Hepatocyte (in vitro differentiated cells): Measurements from ENCODE around the gene LSM12. TPM values are rescaled to one million over a fixed set of nuclear protein-coding genes. Genes with fewer than 3 reads are reported as not detected.

Experiments
- DNase-seq: peaks from one replicate; pipeline ENCODE4 v3.0.0-alpha.2; 2016; ENCODE audit warnings: low spot score
- H2AFZ ChIP-seq: fragments of 200-600 bp; sonication (generic); 2 replicates; pipeline ENCODE4 v1.6.0; 2016; ENCODE audit warnings: antibody characterized with exemption, mild to moderate bottlenecking
- H3K27ac ChIP-seq: fragments of 200-600 bp; sonication (generic); 2 replicates; pipeline ENCODE4 v1.5.1; 2016; ENCODE audit warnings: mild to moderate bottlenecking
- H3K27me3 ChIP-seq: fragments of 200-600 bp; sonication (generic); 2 replicates; pipeline ENCODE4 v1.6.1; 2016
- H3K36me3 ChIP-seq: fragments of 200-600 bp; sonication (generic); replicated peaks from 2 replicates; pipeline ENCODE4 v1.5.1; 2016; ENCODE audit warnings: low read depth; ENCODE audit not compliant: insufficient read depth
- H3K4me1 ChIP-seq: fragments of 200-600 bp; sonication (generic); 2 replicates; pipeline ENCODE4 v1.5.1; 2016; ENCODE audit warnings: mild to moderate bottlenecking, moderate library complexity; ENCODE audit not compliant: insufficient read depth
- H3K4me2 ChIP-seq: fragments of 200-600 bp; sonication (generic); 2 replicates; pipeline ENCODE4 v1.6.0; 2016
- H3K4me3 ChIP-seq: fragments of 200-600 bp; sonication (generic); 2 replicates; pipeline ENCODE4 v1.5.1; 2016; ENCODE audit warnings: mild to moderate bottlenecking
- H3K79me2 ChIP-seq: fragments of 200-600 bp; sonication (generic); 2 replicates; pipeline ENCODE4 v1.6.0; 2017; ENCODE audit warnings: mild to moderate bottlenecking
- H3K9me2 ChIP-seq: fragments of 200-600 bp; sonication (generic); replicated peaks from 2 replicates; pipeline ENCODE4 v1.6.0; 2017; ENCODE audit warnings: mild to moderate bottlenecking; ENCODE audit not compliant: insufficient read depth
- H3K9me3 ChIP-seq: fragments of 200-600 bp; sonication (generic); 2 replicates; pipeline ENCODE4 v1.5.1; 2016; ENCODE audit warnings: low read depth, mild to moderate bottlenecking
- H4K20me1 ChIP-seq: fragments of 200-600 bp; sonication (generic); 2 replicates; pipeline ENCODE4 v1.6.0; 2016; ENCODE audit warnings: mild to moderate bottlenecking; ENCODE audit not compliant: insufficient read depth, poor library complexity, severe bottlenecking
- CTCF ChIP-seq: fragments of 200-600 bp; sonication (generic); IDR thresholded peaks from 2 replicates; pipeline ENCODE4 v1.5.1; 2016; ENCODE audit warnings: antibody characterized with exemption, mild to moderate bottlenecking; ENCODE audit not compliant: poor library complexity
- EZH2 ChIP-seq: fragments of 200-600 bp; sonication (generic); IDR thresholded peaks from 2 replicates; pipeline ENCODE4 v1.6.1; 2016; ENCODE audit warnings: antibody characterized with exemption, mild to moderate bottlenecking, borderline replicate concordance
- EZH2phosphoT487 ChIP-seq: fragments of 200-600 bp; sonication (generic); IDR thresholded peaks from one replicate; pipeline ENCODE4 v1.6.1; 2018; ENCODE audit warnings: antibody characterized with exemption, mild to moderate bottlenecking, low read depth, moderate library complexity; ENCODE audit not compliant: unreplicated experiment, severe bottlenecking
- WGBS: methylation state at CpG from one replicate; pipeline ENCODE4 v1.1.6; 2016; ENCODE audit warnings: low lambda C conversion rate; ENCODE audit errors: missing lambda C conversion rate; 5-methylcytosine and 5-hydroxymethylcytosine counted together
- polyA plus RNA-seq: library from polyadenylated mRNA; unstranded; fragments of >200 nt; fragmentation: Nextera tagmentation; extraction: Ambion mirVana; gene quantifications from 2 replicates; pipeline ENCODE4 v1.2.1, GENCODE V29; 2016
- total RNA-seq: library from RNA; depleted of rRNA; stranded (reverse); fragments of >200 nt; gene quantifications from 2 replicates; pipeline ENCODE4 v1.2.3, GENCODE V29; 2014

Gene LSM12
- total and polyA plus RNA-seq, 2 experiments from 2014 or later, result 40.4 to 44.5 TPM

GRCh38 chr17:44083250-44083849 lies 16.9 kb upstream of the LSM12 start:
- no peaks in the 10 kb centered on the region for H3K9me3 ChIP-seq
- WGBS, result 91% methylated on average over 9 of the region's 12 CpGs
- H4K20me1 ChIP-seq, result no peaks in the 10 kb centered on the region
- H3K4me2 ChIP-seq, result no peak overlapping the region
- no peak for DNase-seq
- TF ChIP-seq EZH2, result no peak
- peak; percentile 33 for TF ChIP-seq CTCF
- no peaks in the 10 kb centered on the region for H3K36me3 ChIP-seq
- no peaks in the 10 kb centered on the region for H3K9me2 ChIP-seq
- no peaks in the 10 kb centered on the region for H3K27me3 ChIP-seq
- no peak overlapping the region for H3K4me3 ChIP-seq
- no peak overlapping the region for H2AFZ ChIP-seq
- peaks cover 11% of the 10 kb centered on the region for H3K4me1 ChIP-seq
- no peak overlapping the region for H3K27ac ChIP-seq
- H3K79me2 ChIP-seq, result no peaks in the 10 kb centered on the region

- WGBS, result 92% methylated on average over 21 of the region's 21 CpGs
- H3K4me1 ChIP-seq, result peaks cover 9% of the 10 kb centered on the region
- no peak for DNase-seq
- no peaks in the 10 kb centered on the region for H3K9me3 ChIP-seq
- no peaks in the 10 kb centered on the region for H4K20me1 ChIP-seq
- TF ChIP-seq EZH2phosphoT487 (no peak), EZH2 (no peak), CTCF (no peak)
- H3K4me2 ChIP-seq, result no peak overlapping the region
- H3K9me2 ChIP-seq, result no peaks in the 10 kb centered on the region
- H3K27me3 ChIP-seq, result no peaks in the 10 kb centered on the region
- H3K36me3 ChIP-seq, result no peaks in the 10 kb centered on the region
- no peak overlapping the region for H3K27ac ChIP-seq
- H3K79me2 ChIP-seq, result no peaks in the 10 kb centered on the region
- H2AFZ ChIP-seq, result no peak overlapping the region
- no peak overlapping the region for H3K4me3 ChIP-seq
Measured at GRCh38 chr17:44082256-44082927, 15.9 kb upstream of the LSM12 start.

GRCh38 chr17:44081681-44082080 lies 15.2 kb upstream of the LSM12 start:
- Histone ChIP-seq H3K4me1 (peaks cover 11% of the 10 kb centered on the region), H3K79me2 (no peaks in the 10 kb centered on the region), H3K9me3 (no peaks in the 10 kb centered on the region), H3K27ac (no peak overlapping the region), H3K36me3 (no peaks in the 10 kb centered on the region), H3K27me3 (no peaks in the 10 kb centered on the region), H3K4me3 (no peak overlapping the region), H3K9me2 (no peaks in the 10 kb centered on the region), H4K20me1 (no peaks in the 10 kb centered on the region), H3K4me2 (no peak overlapping the region), H2AFZ (no peak overlapping the region)
- TF ChIP-seq EZH2phosphoT487 (no peak), EZH2 (no peak), CTCF (no peak)
- DNase-seq, result no peak
- WGBS, result 93% methylated on average over 3 of the region's 3 CpGs
